GM10266 (cell line): Measurements from ENCODE around the gene MED17.

Experiments used
- DNase-seq: peaks from one replicate; pipeline ENCODE4 v3.0.0; 2012; ENCODE audit errors: extremely low spot score
- TF ChIP-seq, protein P1 (sequence below): IDR thresholded peaks from 2 replicates; pipeline ENCODE4 v1.5.1; 2012; ENCODE audit warnings: mild to moderate bottlenecking, low read depth; ENCODE audit not compliant: control insufficient read depth, insufficient read depth; ENCODE audit errors: missing control alignments

MED17 gene

GRCh38 chr11:93761910-93762309 is 22.2 kb upstream of the MED17 start:
- TF ChIP-seq, protein P1, sequence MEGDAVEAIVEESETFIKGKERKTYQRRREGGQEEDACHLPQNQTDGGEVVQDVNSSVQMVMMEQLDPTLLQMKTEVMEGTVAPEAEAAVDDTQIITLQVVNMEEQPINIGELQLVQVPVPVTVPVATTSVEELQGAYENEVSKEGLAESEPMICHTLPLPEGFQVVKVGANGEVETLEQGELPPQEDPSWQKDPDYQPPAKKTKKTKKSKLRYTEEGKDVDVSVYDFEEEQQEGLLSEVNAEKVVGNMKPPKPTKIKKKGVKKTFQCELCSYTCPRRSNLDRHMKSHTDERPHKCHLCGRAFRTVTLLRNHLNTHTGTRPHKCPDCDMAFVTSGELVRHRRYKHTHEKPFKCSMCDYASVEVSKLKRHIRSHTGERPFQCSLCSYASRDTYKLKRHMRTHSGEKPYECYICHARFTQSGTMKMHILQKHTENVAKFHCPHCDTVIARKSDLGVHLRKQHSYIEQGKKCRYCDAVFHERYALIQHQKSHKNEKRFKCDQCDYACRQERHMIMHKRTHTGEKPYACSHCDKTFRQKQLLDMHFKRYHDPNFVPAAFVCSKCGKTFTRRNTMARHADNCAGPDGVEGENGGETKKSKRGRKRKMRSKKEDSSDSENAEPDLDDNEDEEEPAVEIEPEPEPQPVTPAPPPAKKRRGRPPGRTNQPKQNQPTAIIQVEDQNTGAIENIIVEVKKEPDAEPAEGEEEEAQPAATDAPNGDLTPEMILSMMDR: no peak
- DNase-seq: no peak

GRCh38 chr11:93765551-93765950 is 18.5 kb upstream of the MED17 start:
- TF ChIP-seq, protein P1: no peak
- no peak for DNase-seq

- DNase-seq: no peak
- TF ChIP-seq, protein P1: no peak
These were observed 17.6 kb upstream of the MED17 start for GRCh38 chr11:93766504-93766903.

DNA sequence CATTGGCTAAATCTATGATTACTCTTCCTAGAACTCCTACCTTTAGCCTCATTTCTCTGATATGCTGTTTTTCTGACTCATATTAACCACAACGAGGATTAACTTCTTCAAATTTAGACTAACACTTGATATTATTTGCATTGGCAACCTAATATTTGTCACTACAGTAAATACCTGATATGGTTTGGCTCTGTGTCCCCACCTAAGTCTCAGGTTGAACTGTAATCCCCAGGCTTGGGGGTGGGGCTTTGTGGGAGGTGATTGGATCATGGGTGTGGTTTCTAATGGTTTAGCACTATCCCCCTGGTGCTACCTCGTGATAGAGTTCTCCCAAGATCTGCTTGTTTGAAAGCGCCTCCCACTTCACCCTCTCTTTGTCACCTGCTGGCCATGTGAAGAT is 17.1 kb upstream of the MED17 start:
- no peak for DNase-seq
- TF ChIP-seq, protein P1: no peak

DNA sequence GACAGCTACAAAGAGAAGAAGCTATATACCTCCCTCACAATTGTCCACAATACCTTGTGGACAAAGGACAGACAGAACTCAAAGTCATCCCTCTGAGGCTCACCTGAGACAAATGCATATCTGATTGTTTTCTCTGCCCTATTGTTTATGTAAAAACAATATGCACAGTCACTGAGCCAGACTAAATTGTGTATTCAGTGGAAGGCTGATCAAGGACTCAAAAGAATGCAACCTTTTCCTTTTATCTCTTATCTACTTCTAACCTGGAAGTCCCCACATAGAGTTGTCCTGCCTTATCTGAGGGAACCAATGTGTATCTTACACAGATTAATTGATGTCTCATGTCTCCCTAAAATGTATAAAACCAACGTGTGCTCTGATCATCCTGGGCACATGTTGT is 13.9 kb upstream of the MED17 start:
- TF ChIP-seq, protein P1: no peak
- no peak for DNase-seq

DNA sequence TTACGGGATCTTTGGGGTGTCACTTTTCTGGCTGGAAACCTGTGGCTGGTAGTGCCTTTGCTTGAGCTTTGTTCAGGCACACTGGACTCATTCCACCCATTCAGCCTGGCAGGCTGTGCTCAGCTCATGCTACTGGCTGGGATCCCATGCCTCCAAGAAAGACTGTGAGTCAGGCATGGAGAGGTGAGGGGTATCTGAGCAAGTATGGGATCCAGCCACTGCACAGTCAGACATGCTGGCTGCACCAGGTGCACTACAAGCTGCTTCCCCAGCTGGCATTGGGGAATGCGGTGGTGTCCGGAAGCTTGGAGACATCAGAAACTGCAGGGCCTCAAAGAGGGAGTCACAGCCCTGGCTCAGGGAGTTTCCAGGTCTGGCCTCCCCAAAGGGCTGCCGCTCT is 12.0 kb upstream of the MED17 start:
- no peak for DNase-seq
- TF ChIP-seq, protein P1: no peak

DNA sequence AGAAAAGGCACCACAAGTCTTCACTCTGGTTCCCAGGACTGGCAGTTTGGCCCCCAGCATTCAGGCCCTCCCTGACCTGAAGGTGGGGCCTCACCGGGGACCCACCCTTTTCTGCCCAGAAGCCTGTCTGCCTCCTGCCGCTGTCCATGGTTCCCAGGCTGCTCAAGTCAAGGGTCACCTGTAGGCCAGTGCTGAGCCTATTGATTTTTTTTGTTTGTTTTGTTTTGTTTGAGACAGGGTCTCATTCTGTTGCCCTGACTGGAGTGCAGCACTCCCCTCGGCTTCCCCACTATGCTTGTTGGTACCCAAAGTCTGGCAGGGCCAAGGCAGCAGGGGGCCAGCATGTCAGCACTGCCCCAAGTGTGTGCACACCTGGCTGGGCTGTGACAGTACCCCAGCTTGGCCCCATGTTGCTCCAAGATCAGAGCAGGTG is 11.0 kb upstream of the MED17 start:
- TF ChIP-seq, protein P1: no peak
- DNase-seq: no peak
